Left lung (tissue), 14 donors: ENCODE data around the gene MRPS25. TPM values are rescaled to one million over a fixed set of nuclear protein-coding genes. Genes with fewer than 3 reads are reported as not detected.
A peak's percentile ranks its signal among the peaks of the same experiment; 100 is the strongest.

Experiments used
- ATAC-seq: fragments of 200-7000 bp; cut with Tn5 transposase; one replicate; pipeline ENCODE4 v1.9.1; 2020; ENCODE audit warnings: moderate library complexity
- DNase-seq, 4 donors: peaks; one replicate each; pipeline ENCODE4 v3.0.0-alpha.2; 2013 to 2020
- H3K27ac ChIP-seq, 2 donors: fragments of 200-600 bp; sonication (generic) in 1 of 2; one replicate each; pipeline versions ENCODE4 v1.5.0 to v1.8.0; 2020 to 2021
- H3K27me3 ChIP-seq, 2 donors: fragments of 200-600 bp; sonication (generic) in 1 of 2; one replicate each; pipeline versions ENCODE4 v1.5.0 to v1.8.0; 2020 to 2021
- H3K36me3 ChIP-seq, 2 donors: fragments of 200-600 bp; sonication (generic) in 1 of 2; one replicate each; pipeline versions ENCODE4 v1.5.0 to v1.8.0; 2020 to 2021
- H3K4me1 ChIP-seq, 2 donors: fragments of 200-600 bp; one replicate each; pipeline ENCODE4 v1.8.0; 2021
- H3K4me3 ChIP-seq, 2 donors: fragments of 200-600 bp; sonication (generic) in 1 of 2; one replicate each; pipeline versions ENCODE4 v1.5.0 to v1.8.0; 2020 to 2021; ENCODE audit warnings: mild to moderate bottlenecking in 1 of 2
- H3K9me3 ChIP-seq, 2 donors: fragments of 200-600 bp; sonication (generic) in 1 of 2; one replicate each; pipeline versions ENCODE4 v1.5.0 to v1.8.0; 2020 to 2021
- intact Hi-C, 2 donors: fragments of 100-400 bp; cut with DNase I; formaldehyde crosslinking; loops; one replicate each; pipeline versions ENCODE4 v1.11.2 to v1.14.2; 2022
- long read RNA-seq, 12 donors: library from polyadenylated mRNA in 2 of 12; unstranded in 2 of 12; transcript quantifications; one replicate each; pipeline ENCODE4 v2.0.0 and lab custom pipeline, GENCODE V29; 2019 to 2026
- polyA plus RNA-seq, 6 donors: library from polyadenylated mRNA; unstranded; fragments of 120-200 nt; gene quantifications; one replicate each; pipeline ENCODE4 v1.2.1, GENCODE V29; 2013; ENCODE audit not compliant: insufficient read length in 6 of 6
- total RNA-seq, 2 donors: library from RNA; stranded (reverse); fragmentation: NEBNext Ultra II Directional; extraction: Animal tissue kit (Norgen Biotek cat#: 25700); gene quantifications; one replicate each; pipeline ENCODE4 v1.2.1, GENCODE V29; 2021
- TF ChIP-seq, protein P1 (sequence below), 2 donors: fragments of 200-600 bp; sonication (generic) in 1 of 2; IDR thresholded peaks; one replicate each; pipeline versions ENCODE4 v1.5.0 to v1.8.0; 2021; ENCODE audit warnings: antibody characterized with exemption in 2 of 2
- donor health status: DM: no; HTN: yes; CAD: no.
- donor health status: DM: no; HTN: no; CAD: no.

Gene MRPS25
- total RNA-seq (10 to 100 TPM; 62.4 to 70.2 TPM), polyA plus RNA-seq (10 to 100 TPM; 56.0 to 78.7 (median 73.8) TPM)
- long read RNA-seq, donor 1, full-length matches to known transcripts, result 24 of 24 reads
- long read RNA-seq, donor 1, partial matches to known transcripts, result 0 of 24 reads
- long read RNA-seq, donor 1, other reads (novel, unspliced or antisense), result 0 of 24 reads
- long read RNA-seq, donor 2, full-length matches to known transcripts, result 24 of 24 reads
- long read RNA-seq, donor 2, partial matches to known transcripts, result 0 of 24 reads
- long read RNA-seq, donor 2, other reads (novel, unspliced or antisense), result 0 of 24 reads
- long read RNA-seq, donor 3, full-length matches to known transcripts, result 30 of 30 reads
- long read RNA-seq, donor 3, partial matches to known transcripts, result 0 of 30 reads
- long read RNA-seq, donor 3, other reads (novel, unspliced or antisense), result 0 of 30 reads
- long read RNA-seq, donor 4, full-length matches to known transcripts, result 45 of 48 reads
- long read RNA-seq, donor 4, partial matches to known transcripts, result 2 of 48 reads
- long read RNA-seq, donor 4, other reads (novel, unspliced or antisense), result 1 of 48 reads
- long read RNA-seq, donor 5, full-length matches to known transcripts, result 24 of 32 reads
- long read RNA-seq, donor 5, partial matches to known transcripts, result 8 of 32 reads
- long read RNA-seq, donor 5, other reads (novel, unspliced or antisense), result 0 of 32 reads
- long read RNA-seq, donor 6, full-length matches to known transcripts, result 22 of 22 reads
- long read RNA-seq, donor 6, partial matches to known transcripts, result 0 of 22 reads
- long read RNA-seq, donor 6, other reads (novel, unspliced or antisense), result 0 of 22 reads
- long read RNA-seq, donor 7, full-length matches to known transcripts, result 17 of 17 reads
- long read RNA-seq, donor 7, partial matches to known transcripts, result 0 of 17 reads
- long read RNA-seq, donor 7, other reads (novel, unspliced or antisense), result 0 of 17 reads
- long read RNA-seq, donor 8, full-length matches to known transcripts, result 20 of 20 reads
- long read RNA-seq, donor 8, partial matches to known transcripts, result 0 of 20 reads
- long read RNA-seq, donor 8, other reads (novel, unspliced or antisense), result 0 of 20 reads
- long read RNA-seq, donor 9, result 0 reads
- long read RNA-seq, donor 10, full-length matches to known transcripts, result 41 of 50 reads
- long read RNA-seq, donor 10, partial matches to known transcripts, result 7 of 50 reads
- long read RNA-seq, donor 10, other reads (novel, unspliced or antisense), result 2 of 50 reads
- long read RNA-seq, donor 11, full-length matches to known transcripts, result 38 of 38 reads
- long read RNA-seq, donor 11, partial matches to known transcripts, result 0 of 38 reads
- long read RNA-seq, donor 11, other reads (novel, unspliced or antisense), result 0 of 38 reads
- long read RNA-seq, donor 12, full-length matches to known transcripts, result 19 of 24 reads
- long read RNA-seq, donor 12, partial matches to known transcripts, result 5 of 24 reads
- long read RNA-seq, donor 12, other reads (novel, unspliced or antisense), result 0 of 24 reads

DNA sequence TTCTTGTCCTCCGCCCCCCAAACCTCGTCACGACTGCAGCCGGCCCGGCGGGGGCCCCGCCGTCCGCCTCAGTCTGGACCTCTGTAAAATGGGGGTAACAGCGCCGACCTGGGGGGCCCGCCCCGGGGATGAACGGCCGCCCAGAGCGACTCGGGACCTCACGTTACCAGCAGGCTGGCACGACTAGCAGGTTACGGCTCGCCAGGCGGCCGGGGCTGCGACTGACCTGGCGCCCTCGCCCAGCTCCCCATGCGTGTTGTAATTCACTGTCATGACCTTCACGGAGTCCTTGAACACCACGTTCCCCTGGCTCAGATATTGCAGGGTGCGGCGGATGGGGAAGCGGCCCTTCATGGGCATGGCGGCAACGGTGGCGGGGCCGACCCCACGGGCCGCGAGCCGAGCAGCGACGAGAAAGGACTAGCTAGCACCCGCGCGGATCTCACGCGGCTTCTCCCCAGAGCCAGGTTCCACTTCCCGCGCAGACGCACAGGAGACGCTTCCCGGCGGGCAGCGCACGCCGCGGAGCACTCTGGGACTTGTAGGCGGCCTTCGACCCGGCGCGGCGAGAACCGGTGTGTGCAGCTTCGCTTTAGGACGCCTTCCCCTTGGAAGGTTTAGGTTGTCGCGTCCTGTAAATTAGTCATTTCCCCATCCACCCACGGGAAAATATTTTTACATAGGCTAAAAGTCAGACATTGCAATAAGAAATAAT is at the start of gene MRPS25:
Gene MRPS25, minus strand, starts transcription at position 481 of the 715 bp plus-strand sequence. Its CDS starts 121 bp downstream, at position 360.
- Histone ChIP-seq H3K9me3 (no peaks in the 10 kb centered on the region), H3K27me3 (no peaks in the 10 kb centered on the region), H3K4me3 (peak within 1 kb of the TSS; percentile 82 to 92), H3K27ac (peak within 1 kb of the TSS; percentile 66 to 83), H3K36me3 (no peaks in the 10 kb centered on the region), H3K4me1 (peaks cover 8 to 21% of the 10 kb centered on the region in 2 donors)
- peak; percentile 82 to 99 (median 93) for DNase-seq
- peak; percentile 97 for ATAC-seq
- intact Hi-C loops, result no loop called here
- TF ChIP-seq, protein P1, sequence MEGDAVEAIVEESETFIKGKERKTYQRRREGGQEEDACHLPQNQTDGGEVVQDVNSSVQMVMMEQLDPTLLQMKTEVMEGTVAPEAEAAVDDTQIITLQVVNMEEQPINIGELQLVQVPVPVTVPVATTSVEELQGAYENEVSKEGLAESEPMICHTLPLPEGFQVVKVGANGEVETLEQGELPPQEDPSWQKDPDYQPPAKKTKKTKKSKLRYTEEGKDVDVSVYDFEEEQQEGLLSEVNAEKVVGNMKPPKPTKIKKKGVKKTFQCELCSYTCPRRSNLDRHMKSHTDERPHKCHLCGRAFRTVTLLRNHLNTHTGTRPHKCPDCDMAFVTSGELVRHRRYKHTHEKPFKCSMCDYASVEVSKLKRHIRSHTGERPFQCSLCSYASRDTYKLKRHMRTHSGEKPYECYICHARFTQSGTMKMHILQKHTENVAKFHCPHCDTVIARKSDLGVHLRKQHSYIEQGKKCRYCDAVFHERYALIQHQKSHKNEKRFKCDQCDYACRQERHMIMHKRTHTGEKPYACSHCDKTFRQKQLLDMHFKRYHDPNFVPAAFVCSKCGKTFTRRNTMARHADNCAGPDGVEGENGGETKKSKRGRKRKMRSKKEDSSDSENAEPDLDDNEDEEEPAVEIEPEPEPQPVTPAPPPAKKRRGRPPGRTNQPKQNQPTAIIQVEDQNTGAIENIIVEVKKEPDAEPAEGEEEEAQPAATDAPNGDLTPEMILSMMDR (IDR thresholded peaks at IDR 0.05), result no peak

DNA sequence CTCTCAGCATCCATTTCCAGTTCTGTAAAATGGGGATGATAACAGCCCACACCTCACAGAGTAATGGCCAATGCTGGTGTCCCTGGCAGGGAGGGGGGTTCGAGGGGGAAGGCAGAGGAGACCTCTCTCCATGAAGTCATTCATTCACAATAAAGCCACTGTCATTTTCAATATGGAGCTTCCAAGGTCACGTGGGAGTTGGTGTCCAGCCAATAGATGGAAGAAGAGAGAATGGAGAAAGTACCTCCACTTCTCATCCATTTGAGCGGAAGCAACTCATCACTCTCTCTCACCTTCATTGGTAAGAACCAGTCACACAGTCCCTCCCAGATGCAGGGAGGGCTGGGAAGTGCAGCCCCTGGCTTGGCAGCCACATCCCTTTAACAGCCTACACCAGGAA is 48.8 kb upstream of the MRPS25 start:
- Histone ChIP-seq H3K4me1 (no peaks in the 10 kb centered on the region), H3K27me3 (peaks cover 0 to 8% of the 10 kb centered on the region in 2 donors), H3K4me3 (no peak overlapping the region), H3K36me3 (no peaks in the 10 kb centered on the region), H3K9me3 (no peaks in the 10 kb centered on the region), H3K27ac (no peak overlapping the region)
- DNase-seq (no peak), ATAC-seq (no peak)
- intact Hi-C loops, result no loop called here
- TF ChIP-seq, protein P1 (IDR thresholded peaks at IDR 0.05), result no peak

DNA sequence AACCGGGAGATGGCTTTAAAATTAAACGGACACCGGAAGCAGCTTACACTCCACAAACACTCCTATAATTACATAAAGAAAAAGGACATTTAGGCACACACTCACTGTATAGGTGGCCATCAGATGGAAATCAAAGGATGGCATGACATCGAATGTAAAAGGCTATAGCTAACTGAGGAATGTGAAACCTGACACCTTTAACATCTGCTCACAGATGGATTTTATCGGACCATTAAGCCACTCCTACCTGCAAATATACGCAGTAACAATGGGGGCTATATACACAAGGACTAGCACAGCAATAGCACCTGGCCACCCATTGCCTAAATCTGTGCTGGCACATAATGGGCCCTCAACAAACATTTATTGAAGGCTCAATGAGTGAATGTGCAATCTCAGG is 48.4 kb upstream of the MRPS25 start:
- Histone ChIP-seq H3K27ac (no peak overlapping the region), H3K27me3 (peaks cover 0 to 4% of the 10 kb centered on the region in 2 donors), H3K9me3 (no peaks in the 10 kb centered on the region), H3K4me3 (no peak overlapping the region), H3K4me1 (no peaks in the 10 kb centered on the region), H3K36me3 (no peaks in the 10 kb centered on the region)
- ATAC-seq, result no peak
- intact Hi-C loops, result no loop called here
- no peak for DNase-seq
- TF ChIP-seq, protein P1 (IDR thresholded peaks at IDR 0.05), result no peak

DNA sequence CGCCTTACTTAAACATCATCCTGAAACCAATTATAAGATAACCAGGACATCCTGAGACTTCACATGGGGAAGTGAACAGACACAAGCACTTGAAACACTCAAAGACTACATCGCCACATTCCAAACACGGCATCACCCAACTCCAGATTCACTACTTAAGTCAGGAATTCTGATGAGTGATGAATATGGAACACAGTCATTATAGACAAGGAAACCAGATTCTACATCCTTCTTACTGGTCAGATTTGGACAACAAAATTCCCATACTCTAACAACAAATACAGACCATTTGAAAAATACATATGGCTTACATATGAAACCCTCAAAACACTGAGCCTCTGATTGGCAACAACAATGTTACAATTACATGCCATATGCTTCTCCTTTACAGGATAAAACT is 46.9 kb upstream of the MRPS25 start:
- Histone ChIP-seq H3K9me3 (no peaks in the 10 kb centered on the region), H3K4me3 (no peak overlapping the region), H3K36me3 (no peaks in the 10 kb centered on the region), H3K27me3 (no peaks in the 10 kb centered on the region), H3K4me1 (peaks cover 3 to 12% of the 10 kb centered on the region in 2 donors), H3K27ac (no peak overlapping the region)
- DNase-seq (no peak), ATAC-seq (no peak)
- TF ChIP-seq, protein P1 (IDR thresholded peaks at IDR 0.05), result no peak
- intact Hi-C loops, result no loop called here
